ENCODE results near the gene ZNF543. TPM values are rescaled to one million over a fixed set of nuclear protein-coding genes. Genes with fewer than 3 reads are reported as not detected.

The ZNF543 gene
- total RNA-seq, 1 donor from 2014 or later, result 5.4 TPM

DNA sequence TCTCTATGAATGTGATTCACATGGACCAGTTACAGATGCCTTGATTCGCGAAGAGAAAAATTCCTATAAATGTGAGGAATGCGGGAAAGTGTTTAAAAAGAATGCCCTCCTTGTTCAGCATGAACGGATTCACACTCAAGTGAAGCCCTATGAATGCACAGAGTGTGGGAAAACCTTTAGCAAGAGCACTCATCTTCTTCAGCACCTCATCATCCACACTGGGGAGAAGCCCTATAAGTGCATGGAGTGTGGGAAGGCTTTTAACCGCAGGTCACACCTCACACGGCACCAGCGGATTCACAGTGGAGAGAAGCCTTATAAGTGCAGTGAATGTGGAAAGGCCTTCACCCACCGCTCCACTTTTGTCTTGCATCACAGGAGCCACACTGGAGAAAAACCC is 7.7 kb downstream of the ZNF543 start:
- H3K4me1 Mint-ChIP-seq (ENCODE audit: low read depth), result no peaks in the 10 kb centered on the region

GRCh38 chr19:57334191-57334590 is 13.9 kb downstream of the ZNF543 start:
- H3K4me1 Mint-ChIP-seq (ENCODE audit: low read depth), result no peaks in the 10 kb centered on the region
- intact Hi-C loops (cut with micrococcal nuclease), result no loop called here
- no peak overlapping the region for H3K4me3 Mint-ChIP-seq
- no peak overlapping the region for H3K27ac Mint-ChIP-seq
- H3K36me3 Mint-ChIP-seq (ENCODE audit: low read depth), result peaks cover 18% of the 10 kb centered on the region
- peaks cover 61% of the 10 kb centered on the region for H3K9me3 Mint-ChIP-seq
- H3K27me3 Mint-ChIP-seq (ENCODE audit: insufficient read depth), result no peaks in the 10 kb centered on the region
- no peak for DNase-seq (ENCODE audit: low spot score)

More for the DNA sequence above, 7.7 kb downstream of the ZNF543 start:
- intact Hi-C loops (cut with micrococcal nuclease), result loop anchor here (10.0 kb wide), 1 partner anchor 827 kb away; the partner anchor contains the start of gene ZNF329
- H3K27me3 Mint-ChIP-seq (ENCODE audit: insufficient read depth), result no peaks in the 10 kb centered on the region
- H3K9me3 Mint-ChIP-seq, result peaks cover 52% of the 10 kb centered on the region
- H3K27ac Mint-ChIP-seq, result no peak overlapping the region
- no peak overlapping the region for H3K4me3 Mint-ChIP-seq
- peaks cover 73% of the 10 kb centered on the region for H3K36me3 Mint-ChIP-seq (ENCODE audit: low read depth)
- DNase-seq (ENCODE audit: low spot score), result no peak

DNA sequence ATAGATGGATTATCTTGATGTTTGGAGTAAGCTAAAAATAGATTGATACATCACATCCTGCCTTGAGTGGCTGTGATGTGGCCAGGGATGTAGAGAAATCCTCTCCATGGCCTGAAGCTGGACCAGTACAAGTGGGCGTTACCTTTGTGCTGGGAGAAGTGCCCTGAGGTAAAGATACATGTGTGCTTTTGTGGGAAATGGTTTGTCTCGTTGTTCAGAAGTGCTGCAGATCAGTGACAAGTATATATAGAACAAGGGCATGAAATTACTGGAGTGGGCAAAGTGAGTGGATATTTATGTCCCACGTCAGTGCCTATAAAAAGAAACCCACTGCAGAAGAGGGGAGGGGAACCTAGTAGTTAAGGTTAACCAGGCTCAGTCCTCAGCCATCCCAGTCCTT is 18.6 kb downstream of the ZNF543 start:
- intact Hi-C loops (cut with micrococcal nuclease), result no loop called here
- DNase-seq (ENCODE audit: low spot score), result no peak
- H3K4me1 Mint-ChIP-seq (ENCODE audit: low read depth), result no peaks in the 10 kb centered on the region
- peaks cover 43% of the 10 kb centered on the region for H3K9me3 Mint-ChIP-seq
- peaks cover 3% of the 10 kb centered on the region for H3K36me3 Mint-ChIP-seq (ENCODE audit: low read depth)
- no peak overlapping the region for H3K27ac Mint-ChIP-seq
- no peak overlapping the region for H3K4me3 Mint-ChIP-seq
- no peaks in the 10 kb centered on the region for H3K27me3 Mint-ChIP-seq (ENCODE audit: insufficient read depth)

- H3K4me3 Mint-ChIP-seq, result no peak overlapping the region
- H3K9me3 Mint-ChIP-seq, result peaks cover 20% of the 10 kb centered on the region
- intact Hi-C loops (cut with micrococcal nuclease), result no loop called here
- no peaks in the 10 kb centered on the region for H3K36me3 Mint-ChIP-seq (ENCODE audit: low read depth)
- no peak overlapping the region for H3K27ac Mint-ChIP-seq
- no peaks in the 10 kb centered on the region for H3K27me3 Mint-ChIP-seq (ENCODE audit: insufficient read depth)
- H3K4me1 Mint-ChIP-seq (ENCODE audit: low read depth), result no peaks in the 10 kb centered on the region
- no peak for DNase-seq (ENCODE audit: low spot score)
These were observed 22.3 kb downstream of the ZNF543 start for GRCh38 chr19:57342582-57342981.

- Mint-ChIP-seq H3K27ac (no peak overlapping the region), H3K4me1 (ENCODE audit: low read depth) (peaks cover 23% of the 10 kb centered on the region)
These were observed 27.9 kb downstream of the ZNF543 start for GRCh38 chr19:57348136-57348535.

DNA sequence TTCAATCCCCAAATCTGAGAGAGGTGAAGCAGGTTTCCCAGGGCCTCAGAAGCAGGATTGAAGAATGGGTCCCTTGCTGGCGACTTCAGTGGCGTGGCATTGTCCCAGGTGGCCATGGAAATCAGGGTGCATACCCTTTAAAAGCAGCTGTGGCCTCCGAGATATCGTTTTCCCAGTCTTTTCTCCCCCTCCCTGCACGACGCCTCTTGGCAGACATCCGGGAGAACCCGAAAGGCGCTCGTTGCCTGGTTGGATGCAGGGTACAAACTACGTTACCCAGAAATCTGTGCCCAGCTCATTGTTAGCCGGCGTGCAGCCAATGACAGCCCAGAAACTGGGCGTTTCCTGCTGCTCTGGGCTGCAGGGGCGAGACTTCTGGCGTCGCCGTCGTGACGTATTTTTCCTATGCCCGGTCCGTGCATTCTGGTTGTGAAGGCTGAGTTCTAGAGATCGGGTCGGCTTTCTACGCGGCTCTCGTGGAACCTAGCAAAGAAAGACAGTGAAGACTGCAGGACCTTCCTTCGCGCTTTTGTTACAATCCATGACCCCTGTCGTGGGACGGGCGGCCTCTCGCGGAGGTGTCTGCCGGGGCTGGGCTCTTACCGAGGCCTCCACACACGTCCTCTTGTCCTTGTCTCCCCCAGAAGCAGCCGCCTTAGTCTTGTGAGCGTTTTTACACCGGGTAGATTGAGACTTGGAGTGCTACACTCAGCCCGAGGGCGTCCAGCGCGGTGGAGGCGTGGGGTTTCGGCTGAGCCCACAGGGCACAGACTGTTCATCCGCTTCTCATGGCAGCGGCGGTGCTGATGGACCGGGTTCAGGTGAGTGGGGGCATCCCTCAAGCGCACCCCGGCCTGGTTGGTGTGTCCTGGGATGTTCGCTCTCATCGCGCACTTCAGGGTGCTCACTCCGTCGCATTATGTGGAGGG is 30.9 kb downstream of the ZNF543 start, which contains the start of gene ZNF304:
Gene ZNF304 (plus strand): TSS at position 395 of the 929 bp plus-strand sequence. CDS start 394 bp downstream, at position 789.
- Mint-ChIP-seq H3K9me3 (peaks cover 50% of the 10 kb centered on the region), H3K36me3 (ENCODE audit: low read depth) (peaks cover 50% of the 10 kb centered on the region), H3K4me1 (ENCODE audit: low read depth) (peaks cover 29% of the 10 kb centered on the region), H3K27me3 (ENCODE audit: insufficient read depth) (no peaks in the 10 kb centered on the region), H3K4me3 (peak within 1 kb of the TSS; percentile 92), H3K27ac (peak within 1 kb of the TSS; percentile 90)
- DNase-seq (ENCODE audit: low spot score), result peak; percentile 84
- intact Hi-C loops (cut with micrococcal nuclease), result loop anchor here (1.0 to 5.0 kb wide), 8 partner anchors 12 to 176 kb away; partner anchors contain the start of genes TRAPPC2B, ZNF17, ZNF460 and ZNF543

More at GRCh38 chr19:57348136-57348535, 27.9 kb downstream of the ZNF543 start:
- Mint-ChIP-seq H3K36me3 (ENCODE audit: low read depth) (peaks cover 21% of the 10 kb centered on the region), H3K9me3 (peaks cover 26% of the 10 kb centered on the region), H3K27me3 (ENCODE audit: insufficient read depth) (no peaks in the 10 kb centered on the region), H3K4me3 (no peak overlapping the region)
- DNase-seq (ENCODE audit: low spot score), result no peak
- intact Hi-C loops (cut with micrococcal nuclease), result no loop called here

DNA sequence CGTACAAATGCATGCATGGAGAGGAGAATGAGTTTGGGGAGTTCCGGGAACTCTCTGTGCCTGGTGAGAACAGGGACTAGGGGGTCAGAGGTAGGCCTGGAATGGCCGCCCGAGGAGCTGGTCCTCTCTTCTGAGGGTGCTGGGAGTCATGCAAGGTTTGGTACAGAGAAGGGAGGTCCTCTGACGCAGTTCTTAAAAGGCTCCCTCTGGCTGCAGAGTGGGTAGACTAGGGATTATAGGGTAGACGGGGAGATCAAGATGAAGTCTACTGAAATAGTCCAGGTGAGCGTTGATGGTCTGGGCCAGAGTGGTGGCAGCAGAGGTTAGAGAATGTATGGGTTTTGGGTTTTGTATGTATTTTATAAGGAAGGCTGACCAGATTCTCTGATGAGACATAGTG is 31.6 kb downstream of the ZNF543 start:
- no peaks in the 10 kb centered on the region for H3K27me3 Mint-ChIP-seq (ENCODE audit: insufficient read depth)

GRCh38 chr19:57355916-57356315 is 35.6 kb downstream of the ZNF543 start:
- no peak overlapping the region for H3K27ac Mint-ChIP-seq
- H3K9me3 Mint-ChIP-seq, result peaks cover 75% of the 10 kb centered on the region
- DNase-seq (ENCODE audit: low spot score), result no peak
- no peak overlapping the region for H3K4me3 Mint-ChIP-seq
- H3K4me1 Mint-ChIP-seq (ENCODE audit: low read depth), result peaks cover 27% of the 10 kb centered on the region
- intact Hi-C loops (cut with micrococcal nuclease), result no loop called here
- H3K27me3 Mint-ChIP-seq (ENCODE audit: insufficient read depth), result no peaks in the 10 kb centered on the region
- H3K36me3 Mint-ChIP-seq (ENCODE audit: low read depth), result peaks cover 80% of the 10 kb centered on the region

More for the DNA sequence above, 31.6 kb downstream of the ZNF543 start:
- peaks cover 29% of the 10 kb centered on the region for H3K4me1 Mint-ChIP-seq (ENCODE audit: low read depth)
- H3K27ac Mint-ChIP-seq, result peak overlapping the region; percentile 90
- DNase-seq (ENCODE audit: low spot score), result no peak
- intact Hi-C loops (cut with micrococcal nuclease), result loop anchor here (1.0 to 5.0 kb wide), 8 partner anchors 11 to 175 kb away; partner anchors contain the start of genes TRAPPC2B, ZNF17, ZNF460 and ZNF543
- peaks cover 57% of the 10 kb centered on the region for H3K36me3 Mint-ChIP-seq (ENCODE audit: low read depth)
- peak overlapping the region; percentile 92 for H3K4me3 Mint-ChIP-seq
- H3K9me3 Mint-ChIP-seq, result peaks cover 58% of the 10 kb centered on the region

- H3K4me3 Mint-ChIP-seq, result no peak overlapping the region
- DNase-seq (ENCODE audit: low spot score), result no peak
- intact Hi-C loops (cut with micrococcal nuclease), result no loop called here
- H3K4me1 Mint-ChIP-seq (ENCODE audit: low read depth), result peaks cover 13% of the 10 kb centered on the region
- no peak overlapping the region for H3K27ac Mint-ChIP-seq
- peaks cover 72% of the 10 kb centered on the region for H3K36me3 Mint-ChIP-seq (ENCODE audit: low read depth)
- H3K27me3 Mint-ChIP-seq (ENCODE audit: insufficient read depth), result no peaks in the 10 kb centered on the region
- H3K9me3 Mint-ChIP-seq, result peaks cover 71% of the 10 kb centered on the region
These were observed 37.1 kb downstream of the ZNF543 start for GRCh38 chr19:57357406-57357805.

DNA sequence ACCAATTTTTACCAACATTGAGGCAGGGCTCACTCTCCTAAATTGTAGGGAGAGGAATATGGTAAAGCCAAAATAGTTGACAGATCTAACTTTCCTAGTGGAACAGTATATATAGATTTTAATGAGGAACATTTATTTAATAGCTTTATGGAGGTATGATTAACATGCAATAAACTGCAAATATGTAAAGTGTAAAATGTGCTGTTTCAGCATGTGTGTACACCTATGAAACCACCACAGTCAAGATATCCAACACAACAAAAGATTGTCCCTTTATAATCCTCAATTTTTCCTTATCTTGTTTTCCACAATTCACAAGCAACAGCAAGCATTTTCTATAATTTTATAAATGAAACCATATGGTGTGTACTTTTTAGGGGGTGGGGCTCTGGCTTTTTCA is 39.0 kb downstream of the ZNF543 start:
- Mint-ChIP-seq H3K4me1 (ENCODE audit: low read depth) (peaks cover 16% of the 10 kb centered on the region), H3K36me3 (ENCODE audit: low read depth) (peaks cover 61% of the 10 kb centered on the region), H3K27me3 (ENCODE audit: insufficient read depth) (no peaks in the 10 kb centered on the region), H3K27ac (no peak overlapping the region), H3K4me3 (no peak overlapping the region), H3K9me3 (peaks cover 68% of the 10 kb centered on the region)
- no peak for DNase-seq (ENCODE audit: low spot score)
- intact Hi-C loops (cut with micrococcal nuclease), result no loop called here

- intact Hi-C loops (cut with micrococcal nuclease), result loop anchor here (2.0 kb wide), 1 partner anchor 114 kb away; the partner anchor contains the start of gene ZNF772
- Mint-ChIP-seq H3K27ac (peak overlapping the region; percentile 97), H3K4me1 (ENCODE audit: low read depth) (peaks cover 17% of the 10 kb centered on the region), H3K27me3 (ENCODE audit: insufficient read depth) (no peaks in the 10 kb centered on the region), H3K9me3 (peaks cover 49% of the 10 kb centered on the region), H3K36me3 (ENCODE audit: low read depth) (peaks cover 31% of the 10 kb centered on the region), H3K4me3 (no peak overlapping the region)
- DNase-seq (ENCODE audit: low spot score), result no peak
These were observed 42.1 kb downstream of the ZNF543 start for GRCh38 chr19:57362419-57362818.

GRCh38 chr19:57362997-57363687 is 42.9 kb downstream of the ZNF543 start, which contains the start of the genes TRAPPC2B and ZNF547:
TRAPPC2B (plus strand) TSS chr19:57363551; CDS start chr19:57364834, 1,283 bp downstream.
ZNF547 (plus strand) TSS chr19:57363551; CDS start chr19:57368556, 5,005 bp downstream.
- H3K27me3 Mint-ChIP-seq (ENCODE audit: insufficient read depth), result no peaks in the 10 kb centered on the region

More at GRCh38 chr19:57362997-57363687, 42.9 kb downstream of the ZNF543 start, which contains the start of the genes TRAPPC2B and ZNF547:
- Mint-ChIP-seq H3K9me3 (peaks cover 50% of the 10 kb centered on the region), H3K4me1 (ENCODE audit: low read depth) (peaks cover 17% of the 10 kb centered on the region), H3K36me3 (ENCODE audit: low read depth) (peaks cover 28% of the 10 kb centered on the region), H3K4me3 (peak within 1 kb of the TSS; percentile 89), H3K27ac (peak within 1 kb of the TSS; percentile 97)
- intact Hi-C loops (cut with micrococcal nuclease), result loop anchor here (1.0 to 2.0 kb wide), 16 partner anchors 12 to 820 kb away; partner anchors contain the start of genes ZNF17, ZNF211, ZNF264 and ZNF274
- peak; percentile 98 for DNase-seq (ENCODE audit: low spot score)
